Panc1 (cell line): ENCODE results near the gene PKLR.

Source experiments
- CTCF ChIP-seq: fragments of 450-650 bp; IDR thresholded peaks from 2 replicates; pipeline ENCODE4 v1.5.1; 2017; ENCODE audit warnings: mild to moderate bottlenecking
- POLR2AphosphoS5 ChIP-seq: IDR thresholded peaks from 2 replicates; pipeline ENCODE4 v1.6.1; 2012; ENCODE audit warnings: mild to moderate bottlenecking, low read depth, low read length, moderate library complexity
- REST ChIP-seq, 2 experiments: IDR thresholded peaks; 2 replicates each; pipeline ENCODE4 v1.6.1; 2011 to 2012; ENCODE audit warnings: low read depth in 2 of 2, control low read depth in 1 of 2, low read length in 1 of 2, mild to moderate bottlenecking in 1 of 2, moderate library complexity in 1 of 2; ENCODE audit not compliant: insufficient read depth in 1 of 2
- SIN3A ChIP-seq: IDR thresholded peaks from 2 replicates; pipeline ENCODE4 v1.6.1; 2012; ENCODE audit warnings: low read depth, mild to moderate bottlenecking, low read length, moderate library complexity, borderline replicate concordance; ENCODE audit not compliant: insufficient read depth

- peak; percentile 80; the same call in 1 of the 2 replicates for TF ChIP-seq SIN3A
- no peak for TF ChIP-seq CTCF
- TF ChIP-seq POLR2AphosphoS5 = peak; percentile 91
- peak in 1 of 2 experiments; percentile 28; a peak in 1 of 4 replicates for TF ChIP-seq REST (IDR thresholded peaks at IDR 0.05; ENCODE audit: insufficient read depth in 1 of 2, low read depth in 2 of 2, low read length in 1 of 2)
Measured at GRCh38 chr1:155308493-155309422, 7.5 kb upstream of the PKLR start, which contains the start of gene FDPS.
